Activated CD8-positive, alpha-beta memory T cell treated with anti-CD3 and anti-CD28 coated beads for 36 hours (primary cell): ENCODE results near the gene CERS6. TPM values are rescaled to one million over a fixed set of nuclear protein-coding genes. Genes with fewer than 3 reads are reported as not detected.

Experiments
- CTCF ChIA-PET: fragments of 350-600 bp; sonication (Branson Sonifier 250); formaldehyde crosslinking; loops from one replicate; lab custom pipeline; 2021; ENCODE audit warnings: antibody characterized with exemption; lab: Charles Lee
- POLR2A ChIA-PET: fragments of 350-600 bp; sonication (Branson Sonifier 250); formaldehyde crosslinking; loops from one replicate; lab custom pipeline; 2021; ENCODE audit warnings: antibody characterized with exemption; lab: Charles Lee
- total RNA-seq, 2 experiments: library from RNA; stranded (reverse); gene quantifications; one replicate each; pipeline ENCODE4 v1.2.3, GENCODE V29; 2021

Gene CERS6
- total RNA-seq, 2 experiments from 2014 or later, result 9.4 to 9.5 TPM

DNA sequence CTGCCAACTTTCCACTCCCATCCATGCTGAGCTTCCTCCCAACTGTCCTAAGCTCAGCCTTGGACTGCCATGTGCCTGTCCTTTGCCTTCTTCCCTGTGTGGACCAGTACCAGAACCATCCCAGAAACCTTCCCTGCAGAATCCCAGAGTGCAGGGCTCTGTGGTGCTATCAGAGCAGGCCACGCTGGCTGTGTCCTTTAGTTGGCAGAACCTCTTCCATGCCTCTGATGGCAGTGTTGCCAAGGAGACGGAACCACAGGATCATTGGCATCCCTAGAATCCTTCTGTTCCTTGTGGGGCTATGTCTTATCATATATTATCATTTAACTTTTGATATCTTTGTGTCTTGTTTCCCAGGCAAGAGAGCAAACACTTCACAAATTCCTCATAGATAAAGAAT lies 273.4 kb downstream of the CERS6 start:
- POLR2A ChIA-PET, result no interaction called here
- CTCF ChIA-PET, result no interaction called here

DNA sequence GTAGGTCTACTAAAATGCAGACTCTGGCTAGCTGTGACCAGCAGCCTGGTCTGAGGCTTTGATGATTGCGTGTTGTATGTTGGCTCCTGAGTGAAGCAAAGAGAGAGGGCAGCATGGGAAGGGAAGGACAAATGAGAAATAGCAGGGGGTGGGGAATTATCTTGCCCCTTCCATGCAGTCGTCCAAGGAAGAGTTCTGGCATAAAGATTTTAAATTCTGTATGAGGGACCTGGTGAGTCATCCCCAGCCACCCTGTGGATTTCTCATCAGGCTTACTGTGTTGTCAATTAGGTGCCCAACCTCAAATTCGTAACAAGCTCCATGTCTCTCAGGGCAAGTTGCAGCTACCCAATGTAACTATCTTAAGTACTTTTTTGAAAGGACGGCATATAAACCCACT lies 274.3 kb downstream of the CERS6 start:
- ChIA-PET POLR2A (no interaction called here), CTCF (no interaction called here)

DNA sequence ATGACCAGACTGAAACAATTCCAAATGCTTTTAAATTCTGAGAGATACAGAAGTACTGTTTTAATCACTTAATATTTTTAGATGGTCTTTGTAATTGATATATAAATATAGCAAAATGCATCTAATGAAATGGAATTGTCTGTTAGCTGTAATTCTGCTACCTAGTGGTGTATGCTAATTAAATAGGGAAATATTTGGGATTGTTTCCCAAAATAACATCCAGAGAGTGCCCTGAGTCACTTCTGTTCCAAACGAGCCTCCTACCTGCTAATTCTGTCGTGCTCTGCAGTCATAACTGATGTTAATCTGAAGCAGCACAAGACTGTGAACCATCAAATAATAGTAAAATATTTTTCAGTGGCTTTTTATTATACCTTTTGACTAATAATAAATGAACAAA lies 274.9 kb downstream of the CERS6 start:
- ChIA-PET CTCF (no interaction called here), POLR2A (no interaction called here)

DNA sequence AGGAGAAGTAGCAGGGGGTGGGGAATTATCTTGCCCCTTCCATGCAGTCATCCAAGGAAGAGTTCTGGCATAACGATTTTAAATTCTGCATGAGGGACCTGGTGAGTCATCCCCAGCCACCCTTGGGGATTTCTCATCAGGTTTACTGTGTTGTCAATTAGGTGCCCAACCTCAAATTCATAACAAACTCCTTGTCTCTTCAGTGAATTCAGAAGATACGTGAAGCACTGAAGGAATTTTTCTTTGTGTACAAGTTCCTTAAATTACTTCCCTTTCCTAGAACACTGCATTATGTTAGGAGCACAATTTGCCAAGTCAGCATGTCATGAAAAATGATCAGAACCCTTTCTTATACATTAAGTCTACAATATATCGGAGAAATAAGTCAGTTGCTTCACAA lies 275.5 kb downstream of the CERS6 start:
- ChIA-PET POLR2A (no interaction called here), CTCF (no interaction called here)

DNA sequence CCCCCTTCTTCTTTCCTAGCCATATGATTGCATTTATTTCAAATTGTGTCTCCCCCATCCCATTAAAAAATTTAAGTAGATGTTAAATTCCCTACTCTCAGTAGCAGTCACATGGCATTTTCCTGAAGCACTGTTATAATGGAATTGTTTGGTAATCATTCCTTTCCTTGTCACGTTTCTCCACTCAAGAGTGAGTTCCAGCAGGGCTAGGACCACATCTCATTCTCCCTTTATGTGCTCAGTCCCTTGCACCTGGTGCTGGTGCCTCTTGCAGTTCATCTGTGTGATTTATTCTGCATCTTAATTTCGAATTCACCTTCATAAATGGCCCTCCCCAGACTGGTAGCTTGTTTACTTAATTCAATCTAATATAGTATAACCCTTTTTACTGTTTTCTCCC lies 276.0 kb downstream of the CERS6 start:
- CTCF ChIA-PET, result no interaction called here
- POLR2A ChIA-PET, result no interaction called here

DNA sequence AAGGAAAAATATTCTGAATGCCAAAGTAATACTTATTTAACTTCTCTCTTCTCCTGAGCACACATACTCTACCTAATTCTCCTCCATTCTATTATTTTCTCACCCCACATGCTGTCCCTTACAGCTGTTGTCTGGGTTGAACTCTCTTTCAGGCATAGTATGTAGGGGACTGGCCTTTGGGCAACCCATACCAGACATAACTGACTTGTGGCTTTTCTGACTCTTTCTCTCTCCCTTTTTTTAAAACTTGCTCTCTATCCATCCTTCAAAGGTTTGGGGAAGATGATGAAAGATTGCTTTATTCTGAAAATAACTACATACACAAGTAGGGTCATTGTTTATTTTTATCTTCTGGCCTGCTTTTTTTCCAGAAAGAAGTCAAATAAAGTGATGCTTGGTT lies 276.4 kb downstream of the CERS6 start:
- CTCF ChIA-PET, result no interaction called here
- POLR2A ChIA-PET, result no interaction called here

DNA sequence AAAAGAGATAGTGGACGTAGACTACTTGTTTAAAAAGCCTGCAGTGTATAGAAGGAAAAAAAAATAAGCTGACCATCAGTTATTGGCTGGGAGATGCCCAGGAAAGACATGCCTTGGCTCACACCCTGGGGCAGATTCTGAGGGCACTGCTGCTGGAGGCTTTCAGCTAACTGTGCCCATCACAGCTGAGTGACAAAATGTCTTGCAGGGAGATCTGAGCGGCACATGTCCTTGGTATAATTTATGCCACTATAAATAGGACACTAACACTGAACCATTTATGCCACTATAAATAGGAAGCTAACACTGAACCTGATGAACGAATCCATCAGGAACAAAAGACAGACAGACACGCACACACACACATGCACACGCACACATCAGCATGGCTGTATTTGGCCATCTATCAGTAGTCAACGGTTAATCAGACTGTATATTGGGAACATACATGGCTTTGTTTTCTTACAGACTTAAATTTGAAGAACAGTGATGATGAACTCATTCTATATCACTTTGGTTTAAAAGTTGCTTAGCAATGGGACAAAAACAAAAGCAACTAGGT lies 278.2 kb downstream of the CERS6 start:
- POLR2A ChIA-PET, result no interaction called here
- CTCF ChIA-PET, result interaction anchor here (0.6 kb wide), 1 partner anchor 10 kb away, joined by 5 read pairs; no protein-coding TSS in a partner anchor

DNA sequence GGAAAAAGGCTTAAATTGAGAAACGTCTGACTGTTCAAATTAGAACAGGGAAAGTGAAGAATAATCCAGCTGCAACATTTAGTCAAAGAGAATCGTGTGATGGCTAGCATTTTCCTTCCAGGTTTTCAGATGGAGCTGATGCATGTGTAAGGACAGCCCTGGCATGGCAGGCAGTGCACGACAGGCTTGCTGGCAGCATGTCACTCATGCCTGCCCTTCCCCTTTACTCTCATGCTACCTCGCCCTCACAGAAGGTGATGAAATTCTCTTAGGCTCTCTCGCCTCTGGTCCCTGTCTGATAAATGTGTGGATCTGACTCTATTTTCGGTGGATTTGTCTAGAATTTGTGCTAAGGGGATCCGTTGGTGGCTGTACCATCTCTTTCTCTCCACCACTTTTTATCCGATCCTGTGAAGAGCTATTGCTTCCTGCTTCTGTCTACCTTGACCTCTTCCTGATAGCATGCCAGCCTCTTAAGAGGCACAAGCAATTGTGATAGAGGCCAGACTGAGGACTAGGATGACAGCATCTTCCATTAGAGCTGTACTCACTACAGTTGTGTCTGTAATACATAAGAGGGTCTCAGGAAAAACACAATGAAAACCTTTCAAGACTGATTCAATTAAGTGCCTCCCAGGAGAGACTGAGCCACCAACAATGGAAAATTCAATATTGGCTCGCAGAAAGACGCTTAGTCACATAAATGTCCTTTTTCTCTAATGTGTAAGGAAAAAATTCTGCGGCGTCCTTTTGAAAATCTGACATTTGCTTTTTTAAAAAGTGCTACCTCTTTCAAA lies 280.8 kb downstream of the CERS6 start:
- POLR2A ChIA-PET, result no interaction called here
- CTCF ChIA-PET, result no interaction called here

DNA sequence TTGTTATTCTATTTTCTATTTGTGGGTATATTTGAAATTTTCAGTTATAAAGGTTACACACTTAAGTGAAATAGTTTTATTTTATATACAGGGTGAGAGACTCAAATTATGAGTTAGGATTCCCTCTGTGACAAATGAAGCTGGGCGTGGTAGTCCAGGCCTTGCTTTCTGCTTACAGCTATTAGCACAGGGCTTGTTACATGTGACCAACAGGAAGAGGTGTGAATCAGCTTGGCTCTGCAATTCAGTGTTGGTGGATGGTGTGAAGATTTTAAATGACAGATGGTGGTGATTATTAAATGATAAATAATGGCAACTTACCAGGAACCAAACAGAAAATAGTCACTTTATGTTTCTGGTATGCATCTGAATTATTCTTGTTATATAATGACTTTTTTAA lies 282.0 kb downstream of the CERS6 start:
- CTCF ChIA-PET, result no interaction called here
- POLR2A ChIA-PET, result no interaction called here

DNA sequence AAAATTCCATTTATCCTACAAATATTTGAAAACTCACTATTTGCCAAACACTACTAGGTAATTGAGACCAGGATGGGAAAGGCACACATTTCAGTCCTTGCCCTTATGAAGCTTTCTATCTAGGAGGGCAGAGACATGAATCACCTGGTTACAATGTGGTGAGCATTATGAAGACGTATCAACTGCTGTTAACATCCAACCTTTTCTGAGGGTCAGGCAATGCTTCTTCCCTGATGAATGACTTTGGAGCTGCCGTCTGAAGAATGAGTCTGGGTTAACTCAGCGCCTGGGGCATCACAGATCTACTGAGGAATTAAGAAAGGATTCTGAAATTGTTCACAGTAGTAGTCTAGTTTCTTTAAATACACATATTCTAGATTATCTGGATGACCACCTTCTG lies 284.3 kb downstream of the CERS6 start:
- POLR2A ChIA-PET, result no interaction called here

DNA sequence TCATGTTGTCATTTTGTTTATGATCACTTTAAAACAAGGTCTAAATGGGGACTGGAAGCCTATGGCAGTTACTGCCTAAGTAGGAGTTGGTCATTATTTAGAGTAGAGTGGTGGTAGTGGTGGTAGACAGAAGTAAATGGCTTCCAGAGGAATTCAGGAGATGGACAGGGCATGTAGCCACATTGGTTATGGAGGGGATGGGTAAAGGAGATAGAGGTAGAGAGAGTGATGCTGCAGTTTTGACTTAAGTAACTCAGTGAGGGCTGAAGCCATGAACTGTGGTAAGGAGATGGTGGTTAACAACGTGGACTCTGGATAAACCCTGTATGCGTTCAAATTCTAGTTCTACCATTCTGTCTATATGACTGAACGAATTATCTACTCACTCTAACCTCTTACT lies 284.7 kb downstream of the CERS6 start:
- CTCF ChIA-PET, result no interaction called here
- POLR2A ChIA-PET, result no interaction called here

More for the DNA sequence above, 284.3 kb downstream of the CERS6 start:
- CTCF ChIA-PET, result no interaction called here

DNA sequence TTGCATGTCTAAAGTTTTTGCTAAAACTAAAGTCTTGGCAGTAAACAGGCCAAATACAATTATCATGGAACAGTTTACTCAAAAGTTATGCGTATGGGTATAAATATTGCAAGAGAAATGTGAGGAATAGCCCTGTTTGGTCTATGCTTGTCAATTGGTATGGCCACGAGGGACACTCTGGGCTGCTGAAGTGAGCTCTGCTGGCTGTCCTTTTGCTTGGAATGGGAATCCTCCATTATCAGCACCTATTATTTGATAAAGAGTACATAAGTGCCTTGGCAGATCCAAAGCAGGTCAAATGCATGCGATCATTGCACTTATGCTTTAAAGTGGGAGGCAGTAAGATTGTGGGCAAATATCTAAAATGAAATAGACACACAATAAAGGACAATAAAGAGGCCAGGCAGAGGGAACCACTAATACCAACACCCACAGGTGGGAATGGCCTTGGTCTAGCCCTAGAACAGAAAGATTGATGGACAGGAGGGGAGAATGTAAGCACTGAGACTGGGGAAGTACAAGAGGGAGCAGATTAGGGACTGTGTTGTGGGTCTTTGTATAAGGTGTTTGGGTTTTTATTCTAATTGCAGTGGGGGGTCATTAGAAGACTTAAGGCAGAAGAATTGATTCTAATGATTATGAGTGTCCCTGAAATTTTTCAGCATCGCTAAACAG lies 286.3 kb downstream of the CERS6 start:
- ChIA-PET POLR2A (no interaction called here), CTCF (no interaction called here)

DNA sequence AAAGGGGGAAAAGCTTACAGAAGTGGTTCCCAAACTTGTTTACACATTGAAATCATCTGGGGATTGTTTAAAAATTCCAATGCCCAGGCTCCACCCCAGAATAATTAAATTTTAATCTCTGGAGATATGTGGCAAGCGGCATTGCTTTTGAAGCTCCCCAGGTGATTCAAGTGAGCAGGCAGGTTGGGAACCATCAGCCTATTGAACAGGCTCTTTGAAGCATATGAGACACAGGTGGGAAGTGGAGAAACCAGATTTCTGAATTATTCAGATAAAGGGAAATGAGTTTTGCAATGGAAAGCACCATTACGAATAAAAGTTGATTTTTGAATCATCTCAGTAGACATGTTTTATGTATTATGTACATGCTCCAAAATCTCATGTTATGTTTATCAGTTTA lies 288.8 kb downstream of the CERS6 start:
- ChIA-PET CTCF (no interaction called here), POLR2A (no interaction called here)

DNA sequence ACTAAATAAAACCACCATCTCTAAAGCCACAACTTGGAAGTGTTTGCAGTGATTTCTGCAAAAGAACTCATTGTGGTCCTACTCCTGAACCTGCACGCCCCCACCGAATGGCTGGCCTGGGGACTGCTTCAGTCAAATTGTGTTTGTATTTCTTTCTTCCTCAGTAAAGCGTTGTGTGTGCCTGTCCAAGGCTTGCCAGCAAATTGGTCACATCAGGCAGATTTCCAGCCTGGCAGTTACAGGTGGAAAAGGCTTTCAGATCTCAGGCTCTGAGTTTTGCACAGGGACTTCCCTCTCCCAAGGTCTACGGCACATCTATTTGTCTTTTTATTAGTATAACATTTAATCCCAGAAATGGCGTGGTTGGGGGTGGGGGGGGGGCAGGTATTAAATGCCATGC lies 292.4 kb downstream of the CERS6 start:
- ChIA-PET POLR2A (no interaction called here), CTCF (no interaction called here)

DNA sequence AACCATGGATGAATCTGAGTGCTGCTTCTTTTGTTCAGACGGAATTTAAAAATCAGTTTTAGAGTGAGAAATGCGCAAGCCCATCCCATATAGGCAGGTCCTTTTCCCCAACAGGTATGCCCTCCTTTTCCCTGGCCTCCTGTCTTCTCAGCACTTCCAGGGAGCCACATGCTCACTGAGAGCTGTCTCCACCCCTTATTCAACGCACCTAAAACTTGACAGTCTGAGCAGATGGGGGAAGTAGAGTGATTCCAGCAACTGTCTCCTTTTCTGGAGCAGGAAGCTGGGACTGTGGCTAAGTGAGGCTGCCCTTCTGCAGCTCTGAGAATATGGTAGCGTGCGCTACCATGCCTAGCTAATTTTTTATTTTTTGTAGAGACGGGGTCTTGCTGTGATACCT lies 293.2 kb downstream of the CERS6 start:
- CTCF ChIA-PET, result no interaction called here

DNA sequence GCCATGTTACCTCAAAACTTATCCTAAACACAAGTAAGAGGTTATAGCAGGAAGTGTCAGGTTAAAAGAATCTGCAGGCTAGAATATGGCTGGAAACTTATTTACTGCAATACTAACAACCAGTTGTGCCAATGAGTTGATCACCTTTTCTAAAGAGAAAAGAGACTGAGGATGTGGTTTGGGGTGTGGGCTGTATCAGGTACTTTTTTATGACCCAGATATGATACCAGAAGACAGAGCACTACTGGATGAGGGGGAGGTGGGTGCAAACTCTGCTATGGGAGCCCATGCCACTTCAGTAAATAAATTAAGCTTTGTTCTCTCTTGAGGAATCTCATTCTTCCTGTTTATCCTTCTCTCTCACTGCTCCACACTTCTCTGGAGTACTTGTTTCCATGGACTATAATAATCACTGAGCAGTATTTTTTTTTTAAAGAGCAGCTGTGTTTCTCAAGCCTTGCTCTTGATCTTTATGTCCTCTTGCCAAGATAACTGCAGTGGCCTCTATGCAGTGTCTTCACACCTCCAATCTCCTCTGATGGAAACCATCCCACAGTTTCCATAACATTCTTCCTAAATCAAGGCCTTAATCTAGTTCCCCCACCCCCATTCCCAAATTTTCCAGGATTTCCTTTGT lies 295.1 kb downstream of the CERS6 start:
- CTCF ChIA-PET, result no interaction called here
- POLR2A ChIA-PET, result interaction anchor here (0.6 kb wide), 1 partner anchor 383 kb away, joined by 3 read pairs; no protein-coding TSS in a partner anchor

More for the DNA sequence above, 293.2 kb downstream of the CERS6 start:
- POLR2A ChIA-PET, result no interaction called here

DNA sequence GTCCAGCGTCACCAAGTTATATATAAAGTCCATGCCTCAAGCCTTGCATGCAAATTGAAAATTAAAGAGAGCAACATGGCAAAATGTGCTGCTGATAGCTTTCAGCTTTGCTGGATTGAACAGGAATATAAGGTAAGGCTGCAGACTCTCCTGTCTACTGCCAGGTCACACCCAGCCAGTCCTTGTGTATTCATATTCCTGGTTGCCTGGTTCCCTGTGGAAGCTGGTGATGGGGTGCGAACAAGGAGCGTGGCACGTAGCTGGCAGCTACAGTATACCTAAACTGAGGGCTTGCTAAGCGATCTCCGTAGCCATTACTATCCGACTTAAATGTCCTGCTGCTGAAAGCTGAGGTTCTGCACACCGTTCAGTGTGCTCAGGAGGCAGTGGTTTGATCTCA lies 296.3 kb downstream of the CERS6 start:
- POLR2A ChIA-PET, result no interaction called here
- CTCF ChIA-PET, result interaction anchor here (1.2 kb wide), 1 partner anchor 406 kb away, joined by 4 read pairs; no protein-coding TSS in a partner anchor

DNA sequence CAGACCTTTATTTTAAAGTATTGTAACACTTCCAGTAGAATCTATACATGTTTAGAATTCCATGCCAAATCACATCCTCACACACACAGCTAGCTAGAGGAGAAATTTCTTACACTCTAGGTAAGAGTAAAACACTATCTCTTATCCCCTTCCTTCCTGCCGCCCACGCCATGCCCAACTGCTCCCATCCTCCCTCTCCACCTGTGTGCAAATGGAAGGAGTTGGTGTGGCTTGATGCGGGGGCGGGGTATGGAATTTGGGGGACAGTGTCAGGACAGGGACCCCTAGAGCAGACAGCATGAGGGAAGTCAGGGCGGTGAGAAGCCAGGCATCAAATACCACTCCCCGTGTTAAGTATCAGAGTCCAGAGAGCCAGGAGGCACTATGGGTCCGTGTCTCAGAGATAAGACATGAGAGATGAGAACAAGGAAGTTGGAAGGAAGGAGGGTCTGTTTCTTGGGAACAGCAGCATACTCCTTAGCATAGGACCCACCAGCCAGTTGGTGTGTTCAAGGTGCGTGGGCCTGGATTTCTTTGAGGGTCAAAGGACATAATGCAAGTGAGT lies 297.8 kb downstream of the CERS6 start:
- POLR2A ChIA-PET, result no interaction called here

DNA sequence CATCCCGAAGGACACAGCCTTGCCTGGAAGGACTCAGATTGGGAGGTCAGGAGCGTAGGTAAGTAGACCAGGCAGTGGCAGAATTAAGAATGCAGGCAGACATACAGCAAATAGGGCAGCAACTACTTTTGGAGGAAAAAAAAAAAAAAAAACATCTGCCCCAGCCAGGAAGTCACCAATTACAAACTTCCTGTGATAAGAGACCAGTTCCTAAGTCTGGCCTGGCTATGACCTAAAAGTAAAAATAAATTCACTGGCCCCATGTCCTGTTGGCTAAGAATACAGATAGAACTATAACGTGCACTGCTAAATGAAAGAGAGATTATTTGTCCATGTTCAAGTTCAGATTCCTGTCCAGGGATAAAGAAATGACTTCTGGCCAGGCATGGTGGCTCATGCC lies 301.2 kb downstream of the CERS6 start:
- CTCF ChIA-PET, result interaction anchor here (0.6 to 1.2 kb wide), 2 partner anchors 12 to 411 kb away, joined by 3 read pairs; no protein-coding TSS in a partner anchor
- POLR2A ChIA-PET, result no interaction called here

More for the DNA sequence above, 297.8 kb downstream of the CERS6 start:
- CTCF ChIA-PET, result interaction anchor here (0.9 kb wide), 1 partner anchor 408 kb away, joined by 3 read pairs; no protein-coding TSS in a partner anchor
